NCI-H774 (cell line): ENCODE measurements around the gene GPHA2.

Source experiments
- DNase-seq: peaks from one replicate; lab custom pipeline; 2025; lab: John Stamatoyannopoulos, UW

Gene GPHA2

DNA sequence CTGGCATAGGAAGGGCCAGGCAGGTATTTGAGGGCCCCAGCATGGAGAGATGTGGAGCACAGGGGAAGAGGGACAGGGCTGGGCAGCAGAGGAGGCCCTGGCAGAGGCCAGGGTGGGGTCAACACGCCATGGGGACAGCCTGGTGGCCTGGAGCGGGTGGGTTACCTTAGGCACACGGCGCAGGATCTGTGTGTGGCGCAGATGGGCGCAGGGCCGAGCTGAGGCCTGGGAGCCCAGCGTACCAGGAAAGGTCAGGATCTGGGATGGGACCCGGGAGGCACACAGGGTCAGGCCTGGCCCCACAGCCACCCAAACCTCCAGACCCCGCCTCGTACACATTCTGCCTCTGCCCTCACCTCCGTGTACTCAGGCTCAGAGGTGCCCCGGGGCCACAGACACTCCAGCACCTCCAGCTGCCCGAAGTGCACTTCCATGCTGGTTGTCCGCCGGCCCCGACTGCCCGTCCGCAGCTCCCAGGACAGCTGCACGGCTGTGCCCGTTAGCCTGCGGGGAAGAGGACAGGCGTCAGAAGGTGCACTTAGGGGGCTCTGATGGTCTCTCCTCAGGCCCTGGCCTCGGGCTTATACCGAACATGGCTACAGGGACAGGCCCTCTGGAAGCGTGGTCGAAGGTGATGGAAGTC, 25.1 kb downstream of the GPHA2 start:
- no peak for DNase-seq

DNA sequence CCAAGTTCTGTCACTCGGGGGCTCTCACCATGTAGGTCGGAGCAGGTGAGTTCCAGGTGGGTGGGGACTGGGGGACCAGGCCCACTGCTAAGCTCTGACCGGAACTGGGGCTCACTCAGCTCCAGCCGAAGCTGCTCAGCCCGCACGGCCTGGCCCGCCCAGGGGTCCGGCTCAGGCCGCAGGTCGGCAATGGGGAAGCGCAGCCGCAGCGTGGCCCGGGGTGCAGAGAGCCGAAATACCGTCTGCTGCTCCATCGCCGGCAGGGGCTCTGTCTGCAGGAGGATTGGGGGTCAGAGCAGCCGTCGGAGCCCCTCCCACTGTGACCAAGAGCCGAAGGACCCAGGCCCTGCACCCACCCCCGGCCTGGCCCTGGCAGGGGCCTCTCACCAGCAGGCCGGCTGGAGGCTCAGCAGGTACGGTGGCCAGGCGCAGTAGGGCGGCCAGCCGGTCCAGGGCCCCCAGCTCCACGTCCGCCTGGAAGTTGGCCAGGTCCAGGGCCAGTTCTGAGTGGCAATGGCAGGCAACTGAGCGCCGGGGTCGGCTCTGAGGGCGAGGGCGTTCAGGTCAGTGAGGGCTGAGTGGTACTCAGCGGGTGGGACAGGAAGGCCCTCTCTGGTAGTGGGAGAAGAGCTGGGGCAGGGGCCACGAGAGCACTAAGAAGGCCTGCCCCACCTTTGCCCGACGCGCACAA, 25.9 kb downstream of the GPHA2 start:
- no peak for DNase-seq

DNA sequence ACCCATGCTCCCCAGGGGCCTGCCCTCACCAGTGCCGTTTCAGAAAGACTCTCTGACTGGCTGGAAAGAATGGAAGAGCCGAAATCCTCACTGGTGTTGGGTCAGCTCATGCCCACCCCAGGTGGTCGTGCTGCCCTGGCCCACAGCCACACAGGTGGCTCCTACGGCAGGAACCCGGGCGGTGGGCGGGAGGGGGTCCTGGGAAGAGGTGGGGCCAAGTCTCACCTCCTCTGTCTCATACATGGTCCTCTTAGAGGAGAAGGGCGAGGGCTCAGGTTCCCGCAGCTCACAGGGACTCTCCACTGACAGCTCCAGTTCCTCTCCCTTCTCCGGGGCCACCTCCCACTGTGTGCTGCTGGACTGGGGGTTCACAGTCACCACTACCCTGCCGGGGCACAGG, 26.9 kb downstream of the GPHA2 start:
- no peak for DNase-seq

DNA sequence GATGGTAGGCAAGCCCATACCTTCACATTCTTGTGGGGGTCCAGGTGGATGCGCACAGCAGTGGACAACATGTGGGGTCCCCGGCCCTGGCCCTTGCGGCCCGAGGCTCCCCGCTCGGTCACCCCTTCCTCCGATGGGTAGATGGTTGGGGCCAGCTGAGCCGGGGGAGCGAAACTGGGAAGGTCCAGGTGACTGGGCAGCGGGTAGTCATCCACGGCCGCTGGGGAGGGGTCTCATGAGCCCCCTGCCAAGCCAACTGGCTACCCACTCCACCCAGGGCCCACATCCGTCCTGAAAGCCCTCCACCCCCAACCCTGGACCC, 29.4 kb downstream of the GPHA2 start:
- no peak for DNase-seq

DNA sequence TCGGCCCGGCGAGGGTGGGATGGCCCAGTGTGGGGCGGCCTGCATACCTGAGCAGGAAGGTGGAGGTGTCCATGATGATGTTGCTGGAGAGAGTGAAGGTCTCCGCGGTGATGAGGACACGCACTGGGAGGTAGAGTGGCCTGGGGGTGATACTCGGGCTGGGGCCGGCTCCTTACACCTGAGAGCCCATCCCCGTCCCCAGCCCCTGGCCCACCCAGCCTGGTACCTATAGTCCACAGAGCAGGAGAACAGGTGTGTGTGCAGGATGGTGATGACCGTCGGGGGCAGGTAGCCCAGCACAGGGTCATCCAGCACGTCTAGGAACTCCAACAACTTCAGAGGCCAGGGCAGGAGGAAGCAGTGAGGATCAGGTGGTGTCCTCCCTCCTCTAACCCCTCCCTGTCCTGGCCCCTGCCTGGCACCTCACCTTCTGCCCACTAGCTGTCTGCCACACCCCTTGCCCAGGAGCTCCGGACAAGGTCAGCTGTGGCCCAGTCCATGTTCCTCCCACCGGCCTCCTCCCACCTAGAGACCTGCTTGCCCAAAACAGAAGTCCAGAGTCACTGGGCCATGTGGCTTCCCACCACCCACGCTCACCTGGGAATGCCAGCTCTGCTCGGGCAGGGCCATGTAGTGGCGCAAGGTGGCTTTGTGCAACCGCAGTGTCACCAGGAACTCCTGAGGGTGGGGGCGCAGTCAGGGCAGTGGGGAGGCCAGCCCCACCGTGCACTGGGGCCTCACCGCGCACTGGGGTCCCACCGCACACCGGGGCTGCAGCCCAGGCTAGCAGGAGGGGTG, 30.0 kb downstream of the GPHA2 start:
- DNase-seq = no peak

DNA sequence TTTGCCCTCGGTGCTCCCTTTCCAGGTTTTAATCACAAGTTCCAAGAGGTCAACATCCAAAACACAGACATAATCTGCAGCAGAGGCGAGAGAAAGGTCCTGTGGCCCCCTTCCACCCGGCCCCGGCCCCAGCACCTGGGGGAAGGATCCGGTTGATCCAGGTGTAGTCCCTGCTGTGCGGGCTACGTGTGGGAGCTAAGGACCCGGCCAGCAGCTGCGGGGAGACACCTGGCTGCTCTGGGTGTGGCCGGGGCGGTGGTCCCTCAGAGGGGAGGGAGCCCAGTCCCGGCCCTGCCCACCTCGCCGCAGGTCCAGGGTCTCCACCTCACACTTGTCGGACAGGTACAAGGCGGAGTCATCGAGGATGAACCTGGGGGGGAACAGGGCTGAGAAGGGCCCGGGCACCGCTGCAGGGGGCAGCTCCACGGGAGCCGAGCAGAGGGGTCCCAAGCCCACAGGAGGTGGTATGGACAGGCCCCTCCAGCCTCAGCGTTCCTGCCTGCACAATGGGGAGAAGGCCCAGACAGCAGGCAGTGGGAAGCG, 32.3 kb downstream of the GPHA2 start:
- DNase-seq = no peak

DNA sequence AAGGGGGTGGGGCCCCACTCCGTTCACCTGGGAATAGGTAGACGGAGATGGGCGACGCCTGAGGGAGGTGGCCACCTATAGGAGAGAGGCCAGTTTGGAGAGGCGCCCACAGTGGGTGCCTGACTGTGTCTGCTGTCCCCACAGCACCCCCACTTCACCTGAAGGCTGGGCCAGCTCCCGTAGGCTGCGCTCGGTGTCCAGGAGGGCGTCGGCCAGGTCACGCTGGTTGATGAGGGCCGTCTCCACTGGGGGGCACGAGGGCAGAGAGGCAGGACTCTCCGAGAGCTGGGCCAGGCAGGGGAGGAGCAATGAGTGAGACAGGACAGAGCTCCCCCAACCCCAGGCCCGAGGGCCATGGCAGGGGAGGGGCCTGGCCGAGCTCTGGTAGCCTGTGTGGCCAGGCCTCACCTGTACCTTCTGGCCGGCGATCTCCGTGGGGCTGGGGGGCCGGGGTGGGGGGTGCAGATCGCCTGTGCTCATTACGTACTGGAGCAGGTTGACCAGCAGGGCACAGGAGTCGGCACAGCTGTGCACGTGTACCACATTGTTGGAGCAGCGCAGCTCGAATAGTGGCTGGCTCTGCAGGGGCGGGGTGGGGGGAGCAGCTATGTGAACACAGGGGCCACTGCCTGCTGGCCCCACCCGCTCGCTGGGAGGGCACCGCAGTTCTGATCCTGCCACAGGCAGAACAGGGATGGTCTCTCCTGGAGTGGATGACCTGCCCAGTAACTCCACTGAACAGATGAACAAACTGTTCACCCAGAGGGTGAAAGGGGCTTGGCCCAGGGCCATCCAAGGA, 33.4 kb downstream of the GPHA2 start:
- no peak for DNase-seq

DNA sequence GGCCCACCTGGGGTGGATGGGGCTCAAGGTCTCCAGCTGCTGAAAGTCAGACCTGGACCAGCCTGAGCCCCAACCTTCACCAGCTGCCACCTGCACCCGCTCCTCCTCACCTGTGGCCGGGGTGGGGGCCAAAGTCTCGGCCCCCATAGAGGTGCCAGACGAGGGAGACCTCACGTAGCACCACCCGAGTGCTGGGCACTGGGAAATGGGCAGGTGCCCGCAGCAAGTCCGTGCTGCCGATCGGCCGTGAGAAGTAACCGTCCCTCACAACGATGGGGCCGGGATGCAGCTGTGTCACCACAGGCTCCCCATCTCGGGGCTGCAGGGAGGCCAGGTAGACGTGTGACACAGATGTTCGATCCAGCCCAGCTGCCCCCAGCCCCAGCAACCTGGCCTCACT, 34.9 kb downstream of the GPHA2 start:
- DNase-seq = no peak

DNA sequence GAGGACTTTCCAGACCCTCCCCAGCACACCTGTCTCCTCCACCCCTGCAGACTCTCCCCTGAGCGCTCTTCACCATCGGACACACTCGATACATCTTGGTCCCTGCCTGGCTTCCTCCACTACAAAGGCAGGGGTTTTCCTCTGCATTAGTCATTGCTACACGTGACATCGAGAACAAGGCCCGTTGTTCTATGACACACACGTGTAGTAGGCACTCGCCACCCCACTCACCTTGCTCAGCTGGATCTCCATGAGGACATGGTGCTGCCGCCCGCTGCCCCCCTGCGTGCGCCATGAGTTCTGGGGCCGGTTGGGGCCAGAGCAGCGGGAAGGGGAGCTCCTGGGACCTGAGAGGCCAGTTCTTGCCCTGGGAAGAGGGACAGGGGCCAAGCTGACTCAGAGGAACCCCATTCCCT, 35.4 kb downstream of the GPHA2 start:
- DNase-seq = no peak

DNA sequence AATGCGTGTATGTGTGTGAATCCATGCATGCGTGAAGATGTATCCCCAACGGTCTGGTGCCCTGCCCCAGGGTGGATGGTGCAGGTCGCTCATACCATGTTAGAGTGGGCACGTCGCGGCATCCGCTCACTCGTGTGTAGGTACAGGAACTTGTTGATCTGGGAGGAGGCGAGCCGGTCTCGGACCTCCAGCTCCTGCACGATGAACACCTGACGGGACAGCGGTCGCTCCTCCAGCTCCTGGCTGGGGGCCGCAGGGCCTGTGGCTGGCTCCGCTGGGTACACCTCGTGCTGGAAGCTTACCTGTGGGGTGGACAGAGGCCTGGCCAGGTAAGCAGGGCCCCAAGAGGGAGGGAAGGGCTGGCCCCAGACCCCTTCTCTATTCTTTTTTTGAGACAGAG, 37.2 kb downstream of the GPHA2 start:
- no peak for DNase-seq

DNA sequence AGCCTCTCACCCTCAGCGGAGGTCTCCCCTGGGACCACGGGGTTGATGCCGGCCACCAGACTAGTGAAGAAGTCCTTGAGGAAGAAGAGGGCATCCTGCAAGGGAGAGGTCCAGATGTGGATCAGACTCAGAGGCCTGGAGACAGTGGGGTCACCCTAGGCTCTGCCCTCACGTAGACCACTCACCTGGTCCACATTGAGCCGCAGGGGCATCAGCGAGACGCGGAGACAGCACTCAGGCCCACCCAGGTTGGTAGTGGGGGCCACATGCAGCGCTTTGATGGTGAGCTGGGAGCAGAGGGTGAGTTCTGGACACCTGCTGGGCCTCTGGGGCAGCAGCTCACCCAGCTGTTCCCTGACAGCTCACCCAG, 37.6 kb downstream of the GPHA2 start:
- no peak for DNase-seq

DNA sequence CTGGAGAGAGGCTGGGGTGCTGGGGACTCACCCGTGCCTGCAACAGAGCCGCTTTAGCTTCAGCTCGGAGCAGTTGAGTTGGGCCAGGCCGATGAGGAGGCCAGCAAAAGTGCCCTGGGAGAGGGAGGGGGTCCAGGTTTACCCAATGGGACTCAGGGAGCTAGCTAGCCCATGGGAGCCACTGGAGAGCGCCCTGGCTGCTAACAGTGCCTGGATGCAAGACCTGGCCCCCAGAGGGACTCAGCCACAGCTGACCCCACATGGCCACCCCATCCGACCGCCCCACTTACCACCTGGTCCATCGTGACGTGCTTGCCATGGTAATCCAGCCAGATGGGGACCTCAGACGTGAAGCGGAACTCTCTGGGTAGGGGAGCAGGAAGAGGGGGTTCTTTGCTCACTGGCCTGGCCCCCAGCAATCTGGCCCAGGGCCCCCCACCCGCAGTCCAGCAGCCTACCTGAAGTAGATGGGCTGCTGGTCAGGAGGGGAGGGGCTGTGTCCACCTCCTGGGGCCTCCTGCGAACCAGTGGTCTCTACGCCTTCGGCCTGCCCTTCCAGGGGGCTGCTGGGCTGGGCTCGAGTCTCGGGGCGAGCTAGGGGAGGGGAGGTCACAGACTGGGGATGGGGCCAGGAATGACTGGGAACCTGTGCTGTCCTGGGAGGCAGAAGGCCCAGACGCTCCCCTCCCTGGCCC, 38.2 kb downstream of the GPHA2 start:
- DNase-seq = no peak

DNA sequence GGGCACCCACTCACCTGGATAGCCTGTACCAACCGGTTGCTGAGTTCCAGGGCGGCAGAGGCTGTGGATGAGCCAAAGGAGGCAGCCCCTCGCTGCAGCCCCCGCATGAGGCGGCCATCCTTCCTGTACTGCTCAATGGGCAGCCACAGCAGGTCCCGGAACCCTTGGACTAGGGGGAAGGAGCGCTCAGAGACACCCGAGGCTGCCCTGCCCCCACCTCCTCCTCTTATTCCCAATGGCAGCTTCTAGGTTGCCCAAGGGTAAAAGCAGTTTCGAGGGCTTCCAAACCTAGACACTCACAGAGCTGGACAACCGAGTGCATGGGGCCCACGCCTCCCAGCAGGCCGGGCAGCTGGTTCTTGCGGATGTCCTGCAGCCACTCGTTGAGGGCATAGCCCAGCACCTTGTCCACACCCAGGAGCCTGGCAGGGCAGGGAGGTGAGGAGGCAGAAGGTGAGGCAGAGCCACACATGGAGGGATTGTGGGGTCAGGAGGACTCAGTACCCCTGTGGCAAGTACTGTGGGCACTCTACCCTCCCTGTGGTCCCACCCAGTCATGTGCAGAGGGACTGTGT, 39.2 kb downstream of the GPHA2 start:
- DNase-seq = no peak

DNA sequence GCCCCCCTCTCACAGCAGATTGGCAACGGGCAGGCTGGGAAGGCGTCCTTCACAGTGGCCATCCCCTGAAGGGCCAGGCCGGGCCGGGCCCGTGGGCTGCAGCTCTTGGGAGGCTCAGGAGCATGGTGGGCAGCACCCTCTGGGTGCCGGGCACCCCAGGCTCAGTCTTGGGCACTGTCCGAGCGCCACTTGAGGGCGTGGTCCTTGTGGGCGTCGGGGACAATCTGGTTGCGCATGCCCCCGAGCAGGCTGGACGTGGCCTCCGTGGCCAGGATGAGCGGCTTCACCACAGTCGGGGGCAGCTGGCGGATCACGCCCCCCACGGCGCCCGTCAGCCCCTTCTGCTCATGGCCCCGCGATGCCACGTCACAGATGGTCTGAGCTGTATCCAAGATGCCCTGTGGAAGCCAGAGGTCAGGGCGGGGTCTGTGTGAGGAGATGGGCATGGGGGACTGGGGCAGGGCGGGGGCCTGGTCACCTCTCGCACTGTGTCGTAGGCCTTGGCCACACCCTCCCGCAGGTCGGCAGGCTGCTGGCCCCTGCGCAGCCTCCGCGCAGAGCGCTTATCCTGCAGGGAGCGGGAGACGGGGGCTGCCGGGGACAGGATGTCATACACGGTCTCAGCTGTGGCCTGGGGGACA, 40.8 kb downstream of the GPHA2 start:
- DNase-seq = no peak

DNA sequence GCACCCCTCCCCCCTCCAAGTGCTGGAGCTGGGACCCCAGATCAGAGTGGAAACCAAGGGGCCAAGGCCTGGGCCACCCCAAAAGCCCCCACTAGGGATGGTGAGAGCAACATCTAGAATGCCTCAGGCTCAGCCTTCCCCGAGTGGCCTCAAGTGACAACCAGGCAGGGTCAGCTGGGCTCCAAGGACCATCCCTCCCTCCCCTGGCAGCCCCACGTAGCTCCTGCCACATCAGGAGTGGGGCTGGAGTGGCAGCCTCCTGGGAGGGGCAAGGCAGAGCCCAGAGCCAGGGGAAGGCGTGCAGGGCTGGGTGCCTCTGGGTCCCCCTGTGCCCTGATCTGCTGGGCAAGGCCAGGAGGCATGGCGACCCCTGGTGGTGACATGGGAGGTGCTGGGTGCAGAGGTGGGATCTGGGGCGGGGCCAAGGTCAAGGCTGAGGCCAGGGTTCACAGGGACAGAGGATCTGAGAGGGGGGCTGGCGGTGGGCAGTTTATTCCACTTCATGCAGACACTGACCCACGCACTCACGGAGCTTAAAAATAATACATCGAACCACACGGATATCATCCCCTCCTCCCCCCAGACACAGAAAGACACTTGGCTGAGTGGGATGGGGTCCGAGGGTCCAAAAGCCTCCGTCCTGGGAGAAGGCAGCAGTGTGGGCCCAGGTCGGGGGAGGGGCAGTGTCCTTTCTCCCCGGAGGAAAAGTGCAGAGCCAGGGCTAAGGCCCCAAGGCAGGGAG, 41.5 kb downstream of the GPHA2 start:
- peak; percentile 45 for DNase-seq

DNA sequence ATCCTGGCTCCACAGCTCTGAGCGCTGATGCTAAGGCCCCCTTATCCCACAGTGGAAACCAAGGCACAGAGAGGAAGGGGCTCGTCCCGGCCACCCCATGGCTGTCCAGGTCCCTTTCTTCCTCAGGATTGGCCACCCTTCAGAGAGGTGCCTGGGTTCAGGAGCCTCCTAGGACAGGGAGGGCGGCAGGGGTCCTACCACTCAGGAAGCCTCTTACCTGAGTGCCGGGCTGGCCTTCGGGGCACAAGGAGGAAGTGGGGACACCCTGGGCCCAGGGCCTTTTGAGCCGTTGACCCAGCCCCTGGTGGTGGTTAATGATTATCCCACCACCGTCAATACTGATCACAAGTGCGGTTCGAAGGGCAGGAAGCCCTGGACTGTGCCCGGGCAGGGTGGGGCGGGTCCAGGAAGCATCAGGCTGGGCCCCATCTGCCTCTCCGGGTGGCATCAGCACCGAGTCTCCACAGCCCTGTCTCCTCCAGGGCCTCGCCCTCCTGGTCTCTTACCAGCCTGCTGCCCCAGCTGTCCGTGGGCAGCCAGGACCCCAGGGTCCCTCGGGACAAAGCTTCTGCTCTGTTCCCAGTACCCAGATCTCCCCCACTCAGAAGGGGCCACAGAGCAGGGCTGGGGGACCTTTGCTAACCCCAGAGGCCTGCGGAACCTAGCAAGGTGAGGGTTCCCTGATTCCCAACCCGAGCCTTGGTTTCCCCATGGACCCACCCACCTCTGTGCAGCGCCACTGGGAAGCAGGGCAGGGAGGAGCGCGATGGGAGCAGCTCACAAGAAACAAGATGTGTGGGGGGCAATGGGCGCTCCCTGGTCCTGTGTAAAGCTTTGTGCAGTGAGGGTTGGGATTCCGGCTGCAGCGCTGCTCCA, 42.3 kb downstream of the GPHA2 start:
- no peak for DNase-seq

DNA sequence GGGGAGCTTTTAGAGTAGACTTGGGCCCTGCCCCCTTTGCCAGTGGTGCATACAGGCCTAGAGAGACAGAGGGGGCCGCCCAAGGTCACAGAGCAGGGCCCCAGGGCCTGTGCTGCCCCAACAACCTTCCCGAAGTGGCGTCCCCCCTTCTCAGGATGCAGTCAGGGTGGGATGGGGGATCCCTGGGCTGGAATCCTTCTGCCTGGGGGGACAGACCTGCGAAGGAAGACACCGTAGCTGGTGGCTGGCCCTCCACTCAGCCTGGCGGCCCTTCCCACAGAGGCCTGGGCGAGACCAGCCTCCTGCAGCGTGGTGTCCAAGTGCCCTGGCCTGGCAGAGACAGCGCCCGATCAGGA, 42.9 kb downstream of the GPHA2 start:
- DNase-seq = no peak

DNA sequence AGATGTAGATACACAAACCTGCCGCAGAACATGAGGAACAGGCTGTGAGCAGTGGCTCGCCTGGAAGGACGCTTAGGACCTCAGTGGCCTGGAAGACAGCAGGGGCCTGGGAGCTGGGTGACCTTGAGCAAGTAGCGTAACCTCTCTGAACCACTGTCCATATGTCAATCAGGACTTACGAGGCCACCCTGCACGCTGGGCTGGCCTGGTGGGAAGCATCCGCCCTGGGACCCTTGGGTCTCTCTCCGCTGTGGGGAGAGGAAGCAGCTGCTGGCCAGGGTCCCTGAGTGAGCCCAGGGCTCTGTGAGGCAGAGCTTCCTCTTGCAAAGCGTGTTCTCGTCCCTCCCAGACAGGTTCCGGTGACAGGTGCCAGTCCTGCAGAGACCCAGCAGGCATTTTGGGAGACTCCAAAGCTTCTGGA, 43.3 kb downstream of the GPHA2 start:
- DNase-seq = no peak

DNA sequence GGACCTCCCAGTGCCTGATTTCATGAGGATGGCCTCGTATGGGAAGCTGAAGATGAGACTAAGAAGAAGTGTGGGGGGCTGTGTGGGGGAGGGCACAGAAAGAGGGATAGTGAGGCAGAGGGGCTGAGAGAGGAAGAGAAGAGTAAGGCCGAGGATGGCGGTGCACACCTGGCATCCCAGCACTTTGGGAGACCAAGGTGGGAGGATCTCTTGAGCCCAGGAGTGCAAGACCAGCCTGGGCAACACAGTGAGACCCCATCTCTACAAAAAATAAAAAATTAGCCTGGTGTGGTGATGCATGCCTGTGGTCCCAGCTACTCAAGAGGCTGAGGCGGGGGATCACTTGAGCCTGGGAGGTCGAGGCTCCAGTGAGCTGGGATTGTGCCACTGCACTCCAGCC, 43.8 kb downstream of the GPHA2 start:
- no peak for DNase-seq
